Testis (tissue), 2 donors: ENCODE data around the gene SORT1.

Experiments
- CTCF ChIP-seq, 3 experiments: fragments of 450-650 bp in 2 of 3; fragments of 200-600 bp in 1 of 3; sonication (generic) in 1 of 3; IDR thresholded peaks; one replicate each; pipeline ENCODE4 v1.5.1; 2016 to 2019; ENCODE audit warnings: antibody characterized with exemption in 3 of 3, mild to moderate bottlenecking in 2 of 3, moderate library complexity in 1 of 3
- POLR2A ChIP-seq: fragments of 450-650 bp; IDR thresholded peaks from one replicate; pipeline ENCODE4 v1.6.1; 2017; ENCODE audit warnings: antibody characterized with exemption, mild to moderate bottlenecking, moderate library complexity

- TF ChIP-seq CTCF (IDR thresholded peaks at IDR 0.05) (no peak), POLR2A (no peak)
Observed at GRCh38 chr1:109267743-109268300, 129.9 kb downstream of the SORT1 start.
